K562 (cell line): ENCODE measurements around the gene ORAI2. TPM values are rescaled to one million over a fixed set of nuclear protein-coding genes. Genes with fewer than 3 reads are reported as not detected.

Experiments used
- ASH1L ChIP-seq: fragments of 450-650 bp; IDR thresholded peaks from 2 replicates; pipeline ENCODE4 v1.6.1; 2018; ENCODE audit warnings: borderline replicate concordance, mild to moderate bottlenecking, low read depth; ENCODE audit not compliant: partially characterized antibody
- C11orf30 ChIP-seq: fragments of 450-650 bp; IDR thresholded peaks from 2 replicates; pipeline ENCODE4 v1.6.1; 2016; ENCODE audit warnings: low read depth, mild to moderate bottlenecking
- CXXC5 ChIP-seq: fragments of 250-450 bp; sonication (Bioruptor Pico); IDR thresholded peaks from 2 replicates; pipeline ENCODE4 v1.8.0; 2022; ENCODE audit warnings: inconsistent platforms, mild to moderate bottlenecking, moderate library complexity
- GABPB2 ChIP-seq: fragments of 250-450 bp; sonication (Bioruptor Pico); conservative IDR thresholded peaks from 2 replicates; pipeline ENCODE4 v1.5.1; 2021; ENCODE audit warnings: mild to moderate bottlenecking
- MBD2 ChIP-seq: sonication (generic); IDR thresholded peaks from 2 replicates; pipeline ENCODE4 v1.6.1; 2016; ENCODE audit warnings: low read depth, borderline replicate concordance
- MEIS2 ChIP-seq: fragments of 450-650 bp; IDR thresholded peaks from 2 replicates; pipeline ENCODE4 v1.6.1; 2014; ENCODE audit warnings: mild to moderate bottlenecking; ENCODE audit not compliant: partially characterized antibody
- NR2C2 ChIP-seq, 2 experiments: fragments of 200-800 bp in 1 of 2; sonication (Bioruptor generic) in 1 of 2; sonication (generic) in 1 of 2; formaldehyde crosslinking in 1 of 2; IDR thresholded peaks; 2 replicates each; pipeline versions ENCODE4 v1.6.1 to v1.8.0; 2016 to 2022; ENCODE audit warnings: mild to moderate bottlenecking in 1 of 2, missing compliant biosample characterization in 1 of 2, missing genetic modification characterization in 1 of 2, missing genetic modification reagents in 1 of 2
- NR4A1 ChIP-seq, 2 experiments: fragments of 250-450 bp in 1 of 2; fragments of 450-650 bp in 1 of 2; sonication (Bioruptor Pico) in 1 of 2; IDR thresholded peaks; 2 replicates each; pipeline versions ENCODE4 v1.4.0 to v1.6.1; 2016 to 2020; ENCODE audit warnings: mild to moderate bottlenecking in 2 of 2, missing compliant biosample characterization in 1 of 2, missing genetic modification characterization in 1 of 2, moderate library complexity in 1 of 2
- PCBP2 ChIP-seq: fragments of 200-400 bp; formaldehyde crosslinking; IDR thresholded peaks from 2 replicates; pipeline ENCODE4 v1.6.1; 2018; ENCODE audit warnings: low read length, low read depth, mild to moderate bottlenecking, moderate library complexity; ENCODE audit not compliant: poor library complexity, severe bottlenecking
- SMARCB1 ChIP-seq: IDR thresholded peaks from 2 replicates; pipeline ENCODE4 v1.6.1; 2011; ENCODE audit warnings: improper control_type of control experiment, low read depth; ENCODE audit not compliant: insufficient read length
- SOX6 ChIP-seq: fragments of 450-650 bp; IDR thresholded peaks from 2 replicates; pipeline ENCODE4 v1.6.1; 2014; ENCODE audit warnings: mild to moderate bottlenecking
- TEAD1 ChIP-seq, 2 experiments: fragments of 450-650 bp in 1 of 2; sonication (generic) in 1 of 2; formaldehyde crosslinking; IDR thresholded peaks; 2 replicates each; pipeline versions ENCODE4 v1.4.0 to v1.8.0; 2020 to 2022; ENCODE audit warnings: mild to moderate bottlenecking in 2 of 2, missing genetic modification reagents in 1 of 2
- XRCC3 ChIP-seq: fragments of 450-650 bp; IDR thresholded peaks from 2 replicates; pipeline ENCODE4 v1.6.1; 2017; ENCODE audit warnings: mild to moderate bottlenecking, moderate library complexity
- ZC3H4 ChIP-seq: sonication (generic); formaldehyde crosslinking; IDR thresholded peaks from 2 replicates; pipeline ENCODE4 v1.9.0; 2021; ENCODE audit warnings: missing genetic modification reagents, borderline replicate concordance
- ZNF282 ChIP-seq: sonication (generic); formaldehyde crosslinking; IDR thresholded peaks from 2 replicates; pipeline ENCODE4 v1.8.1; 2023; ENCODE audit warnings: missing genetic modification reagents
- ZNF41 ChIP-seq: fragments of 250-450 bp; sonication (Bioruptor Pico); conservative IDR thresholded peaks from 2 replicates; pipeline ENCODE4 v1.4.0; 2020; ENCODE audit warnings: mild to moderate bottlenecking
- ZNF551 ChIP-seq: fragments of 250-450 bp; sonication (Bioruptor Pico); IDR thresholded peaks from 2 replicates; pipeline ENCODE4 v1.5.0; 2021; ENCODE audit warnings: mild to moderate bottlenecking, moderate library complexity
- ZNF584 ChIP-seq: fragments of 200-800 bp; sonication (Bioruptor generic); IDR thresholded peaks from 2 replicates; pipeline ENCODE4 v1.6.1; 2016; ENCODE audit warnings: low read depth, mild to moderate bottlenecking, missing genetic modification characterization, missing compliant biosample characterization
- ZSCAN29 ChIP-seq: fragments of 450-650 bp; IDR thresholded peaks from 2 replicates; pipeline ENCODE4 v1.6.1; 2017
- polyA plus RNA-seq, 8 experiments: library from polyadenylated mRNA; depleted of rRNA in 4 of 8; stranded (reverse) in 5 of 8; unstranded in 3 of 8; fragments of >200 nt; fragmentation: Nextera tagmentation in 2 of 8; fragmentation: Illumina TruSeq in 1 of 8; extraction: Ambion mirVana in 2 of 8; extraction: Trizol in 1 of 8; gene quantifications; 2 replicates each; pipeline versions ENCODE4 v1.2.1 to v1.2.3, GENCODE V29; 2011 to 2014; ENCODE audit warnings: inconsistent platforms in 1 of 8, missing spikeins in 1 of 8
- total RNA-seq, 7 experiments: library from RNA; depleted of rRNA in 6 of 7; stranded (reverse); fragments of >200 nt in 6 of 7; fragmentation: Illumina TruSeq in 2 of 7; extraction: Trizol in 2 of 7; gene quantifications; 2 replicates each; pipeline versions ENCODE4 v1.2.1 to v1.2.3, GENCODE V29; 2011 to 2021; ENCODE audit warnings: low replicate concordance in 1 of 7
- TF ChIP-seq, protein P1 (sequence below): fragments of 250-450 bp; sonication (Bioruptor Pico); IDR thresholded peaks from 2 replicates; pipeline ENCODE4 v1.8.0; 2021; ENCODE audit warnings: moderate library complexity, mild to moderate bottlenecking, inconsistent platforms
- TF ChIP-seq, protein P2 (sequence below): sonication (generic); formaldehyde crosslinking; IDR thresholded peaks from 2 replicates; pipeline ENCODE4 v1.9.0; 2022; ENCODE audit warnings: mild to moderate bottlenecking, missing genetic modification reagents
- TF ChIP-seq, protein P3 (sequence below): fragments of 150-350 bp; IDR thresholded peaks from 2 replicates; pipeline ENCODE4 v1.6.1; 2014; ENCODE audit warnings: low read depth, mild to moderate bottlenecking, low read length, borderline replicate concordance

The ORAI2 gene
- total and polyA plus RNA-seq, 9 of the 15 experiments (the other 6 are each of a cell fraction or from before 2014, with no cell fraction given): 1.1 to 27.7 (median 9.2) TPM

DNA sequence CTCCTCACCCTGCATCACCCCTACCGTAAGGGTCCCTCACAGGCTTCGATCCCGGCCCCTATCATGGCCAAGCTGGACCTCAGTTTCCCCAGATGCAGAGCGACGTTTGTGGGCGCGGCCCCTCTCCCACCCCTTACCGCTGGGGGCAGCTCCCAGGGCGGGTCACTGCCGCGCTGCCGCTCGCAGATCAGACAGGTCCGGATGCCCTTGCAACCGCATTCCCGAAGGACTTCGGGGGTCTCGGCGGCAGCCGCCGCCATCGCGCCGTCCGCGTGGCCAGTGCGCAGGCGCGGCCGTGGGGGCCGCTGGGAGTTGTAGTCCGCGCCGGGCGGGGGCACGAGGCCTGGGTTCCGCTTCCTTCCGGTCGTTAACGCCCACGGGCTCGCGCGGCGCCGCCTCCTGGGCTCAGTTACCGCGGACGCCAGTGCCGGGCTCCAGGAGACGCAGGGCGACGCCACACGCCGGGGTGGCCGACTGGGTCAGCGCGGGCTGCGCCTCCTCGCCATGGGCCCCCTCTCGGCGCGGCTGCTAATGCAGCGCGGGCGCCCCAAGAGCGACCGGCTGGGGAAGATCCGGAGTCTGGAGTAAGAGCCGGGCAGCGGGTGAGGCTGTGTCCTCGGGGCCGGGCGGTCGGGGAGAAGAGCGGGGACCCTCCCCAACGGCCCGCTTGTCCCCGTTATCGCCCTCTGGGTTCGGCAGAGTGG lies 31.4 kb downstream of the ORAI2 start, which contains the start of the genes ALKBH4 and LRWD1 (continued):
- peak; percentile 97 for TF ChIP-seq CXXC5 (CRISPR knock-in tag)
- no peak for TF ChIP-seq ZNF551 (CRISPR knock-in tag)
- TF ChIP-seq PCBP2: no peak
- TF ChIP-seq SOX6: peak; percentile 27; the same call in 1 of the 2 replicates
- no peak for TF ChIP-seq XRCC3
- TF ChIP-seq, protein P1, sequence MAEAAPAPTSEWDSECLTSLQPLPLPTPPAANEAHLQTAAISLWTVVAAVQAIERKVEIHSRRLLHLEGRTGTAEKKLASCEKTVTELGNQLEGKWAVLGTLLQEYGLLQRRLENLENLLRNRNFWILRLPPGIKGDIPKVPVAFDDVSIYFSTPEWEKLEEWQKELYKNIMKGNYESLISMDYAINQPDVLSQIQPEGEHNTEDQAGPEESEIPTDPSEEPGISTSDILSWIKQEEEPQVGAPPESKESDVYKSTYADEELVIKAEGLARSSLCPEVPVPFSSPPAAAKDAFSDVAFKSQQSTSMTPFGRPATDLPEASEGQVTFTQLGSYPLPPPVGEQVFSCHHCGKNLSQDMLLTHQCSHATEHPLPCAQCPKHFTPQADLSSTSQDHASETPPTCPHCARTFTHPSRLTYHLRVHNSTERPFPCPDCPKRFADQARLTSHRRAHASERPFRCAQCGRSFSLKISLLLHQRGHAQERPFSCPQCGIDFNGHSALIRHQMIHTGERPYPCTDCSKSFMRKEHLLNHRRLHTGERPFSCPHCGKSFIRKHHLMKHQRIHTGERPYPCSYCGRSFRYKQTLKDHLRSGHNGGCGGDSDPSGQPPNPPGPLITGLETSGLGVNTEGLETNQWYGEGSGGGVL (CRISPR knock-in tag): no peak
- TF ChIP-seq ZNF282: no peak
- TF ChIP-seq TEAD1 (CRISPR knock-in tag; IDR thresholded peaks at IDR 0.05): peak in 1 of 2 experiments; percentile 94; a peak in 2 of 4 replicates
- no peak for TF ChIP-seq ZNF41 (CRISPR knock-in tag)
- no peak for TF ChIP-seq MBD2
- peak; percentile 81 for TF ChIP-seq NR2C2 (CRISPR knock-in tag; IDR thresholded peaks at IDR 0.05)
- peak; percentile 89 for TF ChIP-seq NR2C2 (tag; IDR thresholded peaks at IDR 0.05)
- peak; percentile 83 for TF ChIP-seq MEIS2
- no peak for TF ChIP-seq GABPB2 (CRISPR knock-in tag)
- no peak for TF ChIP-seq ASH1L
- peak; percentile 67 for TF ChIP-seq C11orf30
- TF ChIP-seq, protein P2, sequence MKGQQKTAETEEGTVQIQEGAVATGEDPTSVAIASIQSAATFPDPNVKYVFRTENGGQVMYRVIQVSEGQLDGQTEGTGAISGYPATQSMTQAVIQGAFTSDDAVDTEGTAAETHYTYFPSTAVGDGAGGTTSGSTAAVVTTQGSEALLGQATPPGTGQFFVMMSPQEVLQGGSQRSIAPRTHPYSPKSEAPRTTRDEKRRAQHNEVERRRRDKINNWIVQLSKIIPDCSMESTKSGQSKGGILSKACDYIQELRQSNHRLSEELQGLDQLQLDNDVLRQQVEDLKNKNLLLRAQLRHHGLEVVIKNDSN (CRISPR knock-in tag): peak; percentile 83
- 0 out of 2 replicates have a peak, but pooled peaks have one; percentile 8 for TF ChIP-seq NR4A1 (CRISPR knock-in tag; IDR thresholded peaks at IDR 0.05)
- TF ChIP-seq NR4A1 (tag; IDR thresholded peaks at IDR 0.05): peak; percentile 17; the same call in 1 of the 2 replicates
- TF ChIP-seq ZSCAN29: no peak
- TF ChIP-seq, protein P3, sequence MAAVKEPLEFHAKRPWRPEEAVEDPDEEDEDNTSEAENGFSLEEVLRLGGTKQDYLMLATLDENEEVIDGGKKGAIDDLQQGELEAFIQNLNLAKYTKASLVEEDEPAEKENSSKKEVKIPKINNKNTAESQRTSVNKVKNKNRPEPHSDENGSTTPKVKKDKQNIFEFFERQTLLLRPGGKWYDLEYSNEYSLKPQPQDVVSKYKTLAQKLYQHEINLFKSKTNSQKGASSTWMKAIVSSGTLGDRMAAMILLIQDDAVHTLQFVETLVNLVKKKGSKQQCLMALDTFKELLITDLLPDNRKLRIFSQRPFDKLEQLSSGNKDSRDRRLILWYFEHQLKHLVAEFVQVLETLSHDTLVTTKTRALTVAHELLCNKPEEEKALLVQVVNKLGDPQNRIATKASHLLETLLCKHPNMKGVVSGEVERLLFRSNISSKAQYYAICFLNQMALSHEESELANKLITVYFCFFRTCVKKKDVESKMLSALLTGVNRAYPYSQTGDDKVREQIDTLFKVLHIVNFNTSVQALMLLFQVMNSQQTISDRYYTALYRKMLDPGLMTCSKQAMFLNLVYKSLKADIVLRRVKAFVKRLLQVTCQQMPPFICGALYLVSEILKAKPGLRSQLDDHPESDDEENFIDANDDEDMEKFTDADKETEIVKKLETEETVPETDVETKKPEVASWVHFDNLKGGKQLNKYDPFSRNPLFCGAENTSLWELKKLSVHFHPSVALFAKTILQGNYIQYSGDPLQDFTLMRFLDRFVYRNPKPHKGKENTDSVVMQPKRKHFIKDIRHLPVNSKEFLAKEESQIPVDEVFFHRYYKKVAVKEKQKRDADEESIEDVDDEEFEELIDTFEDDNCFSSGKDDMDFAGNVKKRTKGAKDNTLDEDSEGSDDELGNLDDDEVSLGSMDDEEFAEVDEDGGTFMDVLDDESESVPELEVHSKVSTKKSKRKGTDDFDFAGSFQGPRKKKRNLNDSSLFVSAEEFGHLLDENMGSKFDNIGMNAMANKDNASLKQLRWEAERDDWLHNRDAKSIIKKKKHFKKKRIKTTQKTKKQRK: no peak
- no peak for TF ChIP-seq ZNF584
- no peak for TF ChIP-seq SMARCB1
- TF ChIP-seq ZC3H4 (CRISPR knock-in tag): no peak
